WERI-Rb-1 (cell line): ENCODE measurements around the gene MYLK.

Source experiments
- DNase-seq: peaks from one replicate; pipeline ENCODE4 v3.0.0-alpha.2; 2020
- H3K27ac ChIP-seq: fragments of 250-450 bp; sonication (Bioruptor Pico); 2 replicates; pipeline ENCODE4 v1.5.1; 2020; ENCODE audit warnings: mild to moderate bottlenecking, moderate library complexity
- H3K27me3 ChIP-seq: fragments of 250-450 bp; sonication (Bioruptor Pico); 2 replicates; pipeline ENCODE4 v1.5.1; 2021; ENCODE audit warnings: mild to moderate bottlenecking, low read depth, moderate library complexity; ENCODE audit not compliant: insufficient read depth, severe bottlenecking
- H3K36me3 ChIP-seq: fragments of 250-450 bp; sonication (Bioruptor Pico); 2 replicates; pipeline ENCODE4 v1.5.1; 2020; ENCODE audit warnings: mild to moderate bottlenecking, moderate library complexity
- H3K4me3 ChIP-seq: 2 replicates; pipeline ENCODE4 v1.5.1; 2011; ENCODE audit warnings: low read depth, mild to moderate bottlenecking, control low read depth, low read length
- H3K9me3 ChIP-seq: fragments of 250-450 bp; sonication (Bioruptor Pico); 2 replicates; pipeline ENCODE4 v1.5.1; 2021; ENCODE audit warnings: mild to moderate bottlenecking, moderate library complexity; ENCODE audit not compliant: severe bottlenecking
- CTCF ChIP-seq: IDR thresholded peaks from 2 replicates; pipeline ENCODE4 v1.5.1; 2011; ENCODE audit warnings: low read depth, mild to moderate bottlenecking, control low read depth, inconsistent platforms, low read length

The MYLK gene

GRCh38 chr3:123872621-123873020, 11.5 kb downstream of the MYLK start:
- no peaks in the 10 kb centered on the region for H3K27me3 ChIP-seq
- H3K36me3 ChIP-seq, result no peaks in the 10 kb centered on the region
- H3K4me3 ChIP-seq, result no peak overlapping the region
- no peak for DNase-seq
- no peaks in the 10 kb centered on the region for H3K9me3 ChIP-seq
- no peak overlapping the region for H3K27ac ChIP-seq
- no peak for TF ChIP-seq CTCF

GRCh38 chr3:123871946-123872345, 12.2 kb downstream of the MYLK start:
- no peak for TF ChIP-seq CTCF
- Histone ChIP-seq H3K36me3 (no peaks in the 10 kb centered on the region), H3K4me3 (no peak overlapping the region), H3K27me3 (no peaks in the 10 kb centered on the region), H3K9me3 (no peaks in the 10 kb centered on the region), H3K27ac (no peak overlapping the region)
- DNase-seq, result no peak

GRCh38 chr3:123870033-123870432, 14.1 kb downstream of the MYLK start:
- H3K9me3 ChIP-seq, result no peaks in the 10 kb centered on the region
- no peak for TF ChIP-seq CTCF
- DNase-seq, result no peak

DNA sequence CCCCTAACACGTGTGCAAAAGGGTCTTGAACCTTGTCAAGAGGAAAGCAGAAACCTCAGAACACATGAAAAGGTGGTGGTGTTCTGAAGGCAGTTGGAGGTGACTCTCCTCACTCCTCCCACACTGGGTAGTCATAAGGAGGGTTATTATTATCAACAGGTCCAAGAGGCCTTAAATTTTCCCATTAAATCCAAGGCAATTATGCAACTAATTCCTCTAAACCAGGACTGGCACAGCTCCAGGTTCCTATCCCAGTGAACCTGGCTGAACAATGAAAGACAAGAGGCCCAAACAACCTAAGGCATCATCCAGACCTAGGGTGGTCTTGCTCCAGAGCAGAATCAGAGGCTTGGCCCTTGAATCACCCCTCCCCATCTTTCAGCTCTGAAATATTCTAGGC, 15.0 kb downstream of the MYLK start:
- DNase-seq, result no peak
- Histone ChIP-seq H3K27me3 (no peaks in the 10 kb centered on the region), H3K27ac (no peak overlapping the region), H3K4me3 (no peak overlapping the region), H3K36me3 (no peaks in the 10 kb centered on the region), H3K9me3 (no peaks in the 10 kb centered on the region)
- no peak for TF ChIP-seq CTCF

More at GRCh38 chr3:123870033-123870432, 14.1 kb downstream of the MYLK start:
- no peaks in the 10 kb centered on the region for H3K27me3 ChIP-seq
- no peak overlapping the region for H3K27ac ChIP-seq
- no peaks in the 10 kb centered on the region for H3K36me3 ChIP-seq
- no peak overlapping the region for H3K4me3 ChIP-seq

GRCh38 chr3:123864706-123865105, 19.4 kb downstream of the MYLK start:
- no peaks in the 10 kb centered on the region for H3K9me3 ChIP-seq
- H3K27me3 ChIP-seq, result no peaks in the 10 kb centered on the region
- DNase-seq, result no peak
- no peak overlapping the region for H3K4me3 ChIP-seq
- H3K27ac ChIP-seq, result no peak overlapping the region
- no peak for TF ChIP-seq CTCF
- no peaks in the 10 kb centered on the region for H3K36me3 ChIP-seq

DNA sequence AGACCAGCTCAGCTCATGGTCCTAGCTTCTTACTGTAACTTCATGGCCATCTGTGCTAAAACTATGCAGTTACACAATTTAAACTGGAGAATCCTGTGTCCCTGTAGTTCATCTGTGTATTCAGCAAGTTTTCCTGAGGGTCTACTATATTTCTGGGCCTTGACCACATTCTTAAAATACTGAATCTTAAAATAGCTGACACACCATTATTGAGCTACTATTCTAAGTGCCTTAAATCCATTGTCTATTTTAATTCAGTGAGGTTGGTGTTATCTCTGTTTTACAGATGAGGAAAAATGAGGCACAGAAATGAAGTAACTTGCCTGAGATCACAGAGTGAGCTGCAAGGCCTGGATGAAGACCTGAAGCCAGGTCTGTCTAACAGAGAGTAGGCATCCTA, 22.0 kb downstream of the MYLK start:
- H3K9me3 ChIP-seq, result no peaks in the 10 kb centered on the region
- H3K36me3 ChIP-seq, result no peaks in the 10 kb centered on the region
- no peak for DNase-seq
- H3K27ac ChIP-seq, result no peak overlapping the region
- no peaks in the 10 kb centered on the region for H3K27me3 ChIP-seq
- no peak for TF ChIP-seq CTCF
- H3K4me3 ChIP-seq, result no peak overlapping the region
